HEK293 (cell line): ENCODE data around the gene CALM3.

Source experiments
- CTCF ChIA-PET: fragments of 350-600 bp; formaldehyde crosslinking; extraction: SDS; loops from one replicate; lab custom pipeline; 2021; ENCODE audit warnings: antibody characterized with exemption; lab: Yijun Ruan, JAX
- POLR2A ChIA-PET: fragments of 300-600 bp; formaldehyde crosslinking; extraction: SDS; loops from one replicate; lab custom pipeline; 2020; ENCODE audit warnings: antibody characterized with exemption, inconsistent platforms; lab: Yijun Ruan, JAX
- H3K27ac ChIP-seq: fragments of 200-500 bp; sonication (Bioruptor generic); 2 replicates; pipeline ENCODE4 v1.5.1; 2014; ENCODE audit warnings: low read depth, low read length, control low read depth, inconsistent platforms; ENCODE audit errors: extremely low read depth
- H3K36me3 ChIP-seq, 2 experiments: fragments of 200-500 bp in 1 of 2; sonication (Bioruptor generic) in 1 of 2; 1 replicate in 1 of 2; 2 replicates in 1 of 2; pipeline ENCODE4 v1.5.1; 2014 to 2017; ENCODE audit warnings: inconsistent platforms in 2 of 2, low read length in 2 of 2; ENCODE audit not compliant: control insufficient read depth in 2 of 2, insufficient read depth in 1 of 2
- H3K4me1 ChIP-seq: fragments of 200-500 bp; sonication (Bioruptor generic); 2 replicates; pipeline ENCODE4 v1.5.1; 2014; ENCODE audit warnings: mild to moderate bottlenecking, low read length, inconsistent platforms; ENCODE audit not compliant: control insufficient read depth, insufficient read depth
- H3K4me3 ChIP-seq: 2 replicates; pipeline ENCODE4 v1.5.1; 2011; ENCODE audit warnings: low read depth, mild to moderate bottlenecking, control low read depth, low read length, moderate library complexity
- H3K9me3 ChIP-seq: fragments of 200-500 bp; sonication (Bioruptor generic); 2 replicates; pipeline ENCODE4 v1.5.1; 2014; ENCODE audit warnings: low read depth, low read length, inconsistent platforms; ENCODE audit not compliant: control insufficient read depth, insufficient read depth
- FEZF1 ChIP-seq: fragments of 450-650 bp; formaldehyde crosslinking; IDR thresholded peaks from 2 replicates; pipeline ENCODE4 v1.5.1; 2016; ENCODE audit warnings: missing biosample characterization, missing genetic modification characterization
- GLI2 ChIP-seq: fragments of 450-650 bp; formaldehyde crosslinking; IDR thresholded peaks from 2 replicates; pipeline ENCODE4; 2017; ENCODE audit warnings: missing biosample characterization, missing genetic modification characterization, low read depth, borderline replicate concordance
- IKZF3 ChIP-seq: fragments of 450-650 bp; IDR thresholded peaks from 2 replicates; pipeline ENCODE4 v1.5.0; 2018; ENCODE audit warnings: missing biosample characterization, mild to moderate bottlenecking, missing genetic modification characterization, moderate library complexity
- OVOL3 ChIP-seq: fragments of 450-650 bp; formaldehyde crosslinking; IDR thresholded peaks from 2 replicates; pipeline ENCODE4 v1.5.1; 2016; ENCODE audit warnings: missing biosample characterization, missing genetic modification characterization
- ZBTB7A ChIP-seq: fragments of 450-650 bp; formaldehyde crosslinking; IDR thresholded peaks from 2 replicates; pipeline ENCODE4 v1.5.1; 2016; ENCODE audit warnings: low read depth, missing biosample characterization, missing genetic modification characterization
- ZNF132 ChIP-seq: fragments of 450-650 bp; formaldehyde crosslinking; IDR thresholded peaks from 2 replicates; pipeline ENCODE4 v1.5.1; 2017; ENCODE audit warnings: missing biosample characterization, missing genetic modification characterization, borderline replicate concordance
- ZNF140 ChIP-seq: fragments of 450-650 bp; formaldehyde crosslinking; IDR thresholded peaks from 2 replicates; pipeline ENCODE4 v1.5.1; 2016; ENCODE audit warnings: missing biosample characterization, missing genetic modification characterization
- ZNF274 ChIP-seq, 2 experiments: fragments of 200-500 bp in 1 of 2; fragments of 450-650 bp in 1 of 2; sonication (Bioruptor generic) in 1 of 2; formaldehyde crosslinking in 1 of 2; IDR thresholded peaks; 2 replicates each; pipeline versions ENCODE4 v1.5.1 to v1.6.1; 2014 to 2016; ENCODE audit warnings: borderline replicate concordance in 1 of 2, inconsistent platforms in 1 of 2, low read length in 1 of 2, missing biosample characterization in 1 of 2, missing genetic modification characterization in 1 of 2
- ZNF302 ChIP-seq: fragments of 450-650 bp; formaldehyde crosslinking; IDR thresholded peaks from 2 replicates; pipeline ENCODE4 v1.5.1; 2016; ENCODE audit warnings: missing biosample characterization, missing genetic modification characterization, low read depth
- ZNF311 ChIP-seq: fragments of 450-650 bp; formaldehyde crosslinking; IDR thresholded peaks from 2 replicates; pipeline ENCODE4 v1.5.1; 2017; ENCODE audit warnings: missing biosample characterization, missing genetic modification characterization, borderline replicate concordance
- ZNF335 ChIP-seq: fragments of 450-650 bp; formaldehyde crosslinking; conservative IDR thresholded peaks from 2 replicates; pipeline ENCODE4 v1.5.1; 2016; ENCODE audit warnings: missing biosample characterization, missing genetic modification characterization
- ZNF449 ChIP-seq: fragments of 450-650 bp; formaldehyde crosslinking; IDR thresholded peaks from 2 replicates; pipeline ENCODE4 v1.5.1; 2017; ENCODE audit warnings: missing biosample characterization, mild to moderate bottlenecking, missing genetic modification characterization, moderate library complexity
- ZNF518A ChIP-seq: fragments of 450-650 bp; formaldehyde crosslinking; conservative IDR thresholded peaks from 2 replicates; pipeline ENCODE4 v1.5.1; 2016; ENCODE audit warnings: low read depth, missing biosample characterization, missing genetic modification characterization
- ZNF561 ChIP-seq: fragments of 450-650 bp; IDR thresholded peaks from 2 replicates; pipeline ENCODE4 v1.5.1; 2018; ENCODE audit warnings: missing biosample characterization, missing genetic modification characterization, borderline replicate concordance
- ZNF571 ChIP-seq: fragments of 450-650 bp; formaldehyde crosslinking; IDR thresholded peaks from 2 replicates; pipeline ENCODE4 v1.5.0; 2017; ENCODE audit warnings: missing biosample characterization, missing genetic modification characterization
- ZNF596 ChIP-seq: fragments of 450-650 bp; IDR thresholded peaks from 2 replicates; pipeline ENCODE4 v1.5.0; 2018; ENCODE audit warnings: missing biosample characterization, mild to moderate bottlenecking, missing genetic modification characterization, moderate library complexity
- ZNF621 ChIP-seq: fragments of 450-650 bp; formaldehyde crosslinking; IDR thresholded peaks from 2 replicates; pipeline ENCODE4 v1.5.1; 2017; ENCODE audit warnings: missing biosample characterization, missing genetic modification characterization
- ZNF791 ChIP-seq: fragments of 450-650 bp; formaldehyde crosslinking; IDR thresholded peaks from 2 replicates; pipeline ENCODE4 v1.5.1; 2016; ENCODE audit warnings: missing biosample characterization, missing genetic modification characterization
- TF ChIP-seq, protein P1 (sequence below): fragments of 450-650 bp; formaldehyde crosslinking; IDR thresholded peaks from 2 replicates; pipeline ENCODE4 v1.5.1; 2017; ENCODE audit warnings: missing biosample characterization, missing genetic modification characterization
- TF ChIP-seq, protein P2 (sequence below): fragments of 450-650 bp; formaldehyde crosslinking; conservative IDR thresholded peaks from 2 replicates; pipeline ENCODE4 v1.5.1; 2016; ENCODE audit warnings: low read depth, missing biosample characterization, missing genetic modification characterization

Gene CALM3

GRCh38 chr19:46605356-46605821 is 4.3 kb downstream of the CALM3 start (continued):
- TF ChIP-seq, protein P1, sequence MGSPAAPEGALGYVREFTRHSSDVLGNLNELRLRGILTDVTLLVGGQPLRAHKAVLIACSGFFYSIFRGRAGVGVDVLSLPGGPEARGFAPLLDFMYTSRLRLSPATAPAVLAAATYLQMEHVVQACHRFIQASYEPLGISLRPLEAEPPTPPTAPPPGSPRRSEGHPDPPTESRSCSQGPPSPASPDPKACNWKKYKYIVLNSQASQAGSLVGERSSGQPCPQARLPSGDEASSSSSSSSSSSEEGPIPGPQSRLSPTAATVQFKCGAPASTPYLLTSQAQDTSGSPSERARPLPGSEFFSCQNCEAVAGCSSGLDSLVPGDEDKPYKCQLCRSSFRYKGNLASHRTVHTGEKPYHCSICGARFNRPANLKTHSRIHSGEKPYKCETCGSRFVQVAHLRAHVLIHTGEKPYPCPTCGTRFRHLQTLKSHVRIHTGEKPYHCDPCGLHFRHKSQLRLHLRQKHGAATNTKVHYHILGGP (tag by site-specific recombination): no peak
- TF ChIP-seq ZNF596 (tag by site-specific recombination): no peak
- TF ChIP-seq ZNF561: no peak

DNA sequence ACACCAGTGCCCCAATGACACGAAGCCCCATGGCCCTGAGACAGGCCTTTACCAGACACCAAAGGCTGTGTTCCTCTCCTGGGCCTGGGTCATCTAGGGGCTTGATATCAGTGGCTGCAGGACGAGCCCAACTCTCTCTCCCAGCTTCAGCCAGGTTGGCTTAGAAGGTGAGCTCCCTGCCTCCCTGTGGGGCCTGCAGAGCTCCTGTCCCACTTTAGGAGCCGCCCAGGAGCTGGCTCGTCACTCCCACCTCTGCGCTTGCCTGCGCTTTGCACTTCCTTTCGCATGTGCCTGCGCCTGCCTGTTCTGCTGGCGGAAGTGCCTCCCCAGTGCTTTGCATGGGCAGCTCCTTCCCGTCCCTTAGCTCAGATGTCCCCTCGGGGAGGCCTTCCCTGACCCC is 4.9 kb downstream of the CALM3 start:
- ChIA-PET POLR2A (interaction anchor here (1.1 to 1.5 kb wide), 3 partner anchors 11 to 20 kb away, joined by 3 read pairs; no protein-coding TSS in a partner anchor), CTCF (interaction anchor here (1.0 to 3.5 kb wide), 5 partner anchors 8 to 161 kb away, joined by 3 to 23 read pairs (median 17); partner anchors contain the start of gene DACT3)
- Histone ChIP-seq H3K9me3 (no peaks in the 10 kb centered on the region), H3K4me3 (no peak overlapping the region), H3K4me1 (peaks cover 8% of the 10 kb centered on the region), H3K36me3 (peaks cover 37 to 74% of the 10 kb centered on the region in 2 experiments), H3K27ac (peak overlapping the region; percentile 17; the same call in 1 of the 2 replicates)
- peak; percentile 69 for TF ChIP-seq ZNF449 (tag by site-specific recombination)
- TF ChIP-seq ZNF621: no peak
- no peak for TF ChIP-seq ZBTB7A (tag by site-specific recombination)
- no peak for TF ChIP-seq ZNF571 (tag by site-specific recombination)

DNA sequence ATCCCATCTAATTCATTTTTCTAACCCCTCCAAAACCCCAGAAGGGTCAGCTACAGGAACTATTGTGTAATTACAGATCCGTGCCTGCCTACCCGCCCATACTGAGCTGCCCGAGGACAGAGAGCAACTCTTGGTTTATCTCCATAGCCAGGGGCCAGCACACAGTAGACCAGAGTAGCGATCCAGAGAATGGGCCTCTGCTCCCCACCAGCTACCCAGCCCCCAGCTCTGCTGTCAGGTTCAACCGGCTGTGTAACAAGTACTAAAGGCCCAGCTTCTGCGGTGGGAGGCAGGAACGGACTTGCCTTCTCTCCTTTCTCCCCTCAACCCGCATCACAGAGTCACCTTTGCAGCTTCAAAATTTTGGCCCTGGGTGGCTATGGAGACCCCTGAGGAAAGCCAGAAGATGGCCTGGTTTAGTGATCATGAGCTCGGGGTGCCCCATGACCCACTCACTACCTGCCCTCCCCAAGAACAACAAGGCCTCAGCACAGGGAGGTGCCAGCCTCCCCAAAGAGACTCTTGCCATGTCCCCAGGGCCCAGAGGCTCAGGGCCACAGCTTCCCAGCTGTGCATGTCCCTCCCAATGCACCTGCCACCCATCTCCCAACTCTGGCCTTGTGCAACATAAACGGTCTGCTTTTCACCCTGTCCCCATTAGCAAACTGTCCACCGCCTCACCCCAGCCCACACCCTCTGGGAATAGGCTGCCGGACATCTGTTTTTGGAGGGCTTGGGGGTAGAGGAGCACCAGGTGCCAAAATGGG is 5.7 kb downstream of the CALM3 start:
- no peak overlapping the region for H3K4me3 ChIP-seq
- H3K9me3 ChIP-seq: no peaks in the 10 kb centered on the region
- peaks cover 37 to 76% of the 10 kb centered on the region in 2 experiments for H3K36me3 ChIP-seq
- H3K27ac ChIP-seq: no peak overlapping the region
- H3K4me1 ChIP-seq: peaks cover 8% of the 10 kb centered on the region
- CTCF ChIA-PET: interaction anchor here (0.8 to 3.5 kb wide), 6 partner anchors 7 to 160 kb away, joined by 3 to 23 read pairs (median 10); partner anchors contain the start of gene DACT3
- POLR2A ChIA-PET: interaction anchor here (1.2 kb wide), 1 partner anchor 19 kb away, joined by 3 read pairs; no protein-coding TSS in a partner anchor
- TF ChIP-seq ZNF791 (tag by site-specific recombination) (no peak), ZNF274 (IDR thresholded peaks at IDR 0.05; ENCODE audit: low read length) (no peak), ZNF274 (tag by site-specific recombination; IDR thresholded peaks at IDR 0.05; ENCODE audit: borderline replicate concordance) (no peak), ZNF335 (tag by site-specific recombination) (no peak), ZNF140 (tag by site-specific recombination) (no peak), ZNF302 (no peak), ZNF518A (tag by site-specific recombination) (no peak), FEZF1 (tag by site-specific recombination) (no peak), ZNF132 (tag by site-specific recombination) (no peak), IKZF3 (tag by site-specific recombination) (no peak), ZNF311 (tag by site-specific recombination) (no peak), OVOL3 (tag by site-specific recombination) (no peak), GLI2 (tag by site-specific recombination) (no peak)
- TF ChIP-seq, protein P2, sequence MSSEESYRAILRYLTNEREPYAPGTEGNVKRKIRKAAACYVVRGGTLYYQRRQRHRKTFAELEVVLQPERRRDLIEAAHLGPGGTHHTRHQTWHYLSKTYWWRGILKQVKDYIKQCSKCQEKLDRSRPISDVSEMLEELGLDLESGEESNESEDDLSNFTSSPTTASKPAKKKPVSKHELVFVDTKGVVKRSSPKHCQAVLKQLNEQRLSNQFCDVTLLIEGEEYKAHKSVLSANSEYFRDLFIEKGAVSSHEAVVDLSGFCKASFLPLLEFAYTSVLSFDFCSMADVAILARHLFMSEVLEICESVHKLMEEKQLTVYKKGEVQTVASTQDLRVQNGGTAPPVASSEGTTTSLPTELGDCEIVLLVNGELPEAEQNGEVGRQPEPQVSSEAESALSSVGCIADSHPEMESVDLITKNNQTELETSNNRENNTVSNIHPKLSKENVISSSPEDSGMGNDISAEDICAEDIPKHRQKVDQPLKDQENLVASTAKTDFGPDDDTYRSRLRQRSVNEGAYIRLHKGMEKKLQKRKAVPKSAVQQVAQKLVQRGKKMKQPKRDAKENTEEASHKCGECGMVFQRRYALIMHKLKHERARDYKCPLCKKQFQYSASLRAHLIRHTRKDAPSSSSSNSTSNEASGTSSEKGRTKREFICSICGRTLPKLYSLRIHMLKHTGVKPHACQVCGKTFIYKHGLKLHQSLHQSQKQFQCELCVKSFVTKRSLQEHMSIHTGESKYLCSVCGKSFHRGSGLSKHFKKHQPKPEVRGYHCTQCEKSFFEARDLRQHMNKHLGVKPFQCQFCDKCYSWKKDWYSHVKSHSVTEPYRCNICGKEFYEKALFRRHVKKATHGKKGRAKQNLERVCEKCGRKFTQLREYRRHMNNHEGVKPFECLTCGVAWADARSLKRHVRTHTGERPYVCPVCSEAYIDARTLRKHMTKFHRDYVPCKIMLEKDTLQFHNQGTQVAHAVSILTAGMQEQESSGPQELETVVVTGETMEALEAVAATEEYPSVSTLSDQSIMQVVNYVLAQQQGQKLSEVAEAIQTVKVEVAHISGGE (tag by site-specific recombination): no peak
